Sigmoid colon (tissue), 7 donors: Measurements from ENCODE around the gene TCF23. TPM values are rescaled to one million over a fixed set of nuclear protein-coding genes. Genes with fewer than 3 reads are reported as not detected.

Experiments used
- DNase-seq: peaks from one replicate; pipeline ENCODE4 v3.0.0-alpha.2; 2019
- H3K27ac ChIP-seq, 4 donors: fragments of 200-600 bp; sonication (generic); one replicate each; pipeline ENCODE4 v1.5.1; 2016 to 2019; ENCODE audit warnings: mild to moderate bottlenecking in 1 of 4
- H3K27me3 ChIP-seq, 3 donors: fragments of 200-600 bp; sonication (generic); one replicate each; pipeline ENCODE4 v1.5.1; 2019; ENCODE audit warnings: mild to moderate bottlenecking in 1 of 3
- H3K36me3 ChIP-seq, 4 donors: fragments of 200-600 bp; sonication (generic); one replicate each; pipeline ENCODE4 v1.5.1; 2016 to 2019
- H3K4me1 ChIP-seq, 4 donors: fragments of 200-600 bp; sonication (generic); one replicate each; pipeline ENCODE4 v1.5.1; 2017 to 2019
- H3K4me3 ChIP-seq, 4 donors: fragments of 200-600 bp; sonication (generic); one replicate each; pipeline ENCODE4 v1.5.1; 2017 to 2019; ENCODE audit warnings: mild to moderate bottlenecking in 2 of 4, moderate library complexity in 1 of 4
- H3K9me3 ChIP-seq, 4 donors: fragments of 200-600 bp in 3 of 4; sonication (generic) in 3 of 4; one replicate each; pipeline versions ENCODE4 v1.5.1 to v1.6.1; 2013 to 2019
- CTCF ChIP-seq, 4 experiments: fragments of 450-650 bp in 3 of 4; fragments of 200-600 bp in 1 of 4; IDR thresholded peaks; one replicate each; pipeline ENCODE4 v1.5.1; 2016 to 2019; ENCODE audit warnings: antibody characterized with exemption in 4 of 4, mild to moderate bottlenecking in 3 of 4, moderate library complexity in 2 of 4
- EP300 ChIP-seq, 4 donors: sonication (generic); formaldehyde crosslinking; IDR thresholded peaks; one replicate each; pipeline ENCODE4 v1.6.1; 2017; ENCODE audit warnings: antibody characterized with exemption in 4 of 4
- POLR2A ChIP-seq, 2 donors: fragments of 450-650 bp; IDR thresholded peaks; one replicate each; pipeline ENCODE4 v1.6.1; 2016; ENCODE audit warnings: antibody characterized with exemption in 2 of 2, mild to moderate bottlenecking in 2 of 2, moderate library complexity in 2 of 2
- POLR2AphosphoS5 ChIP-seq, 4 donors: sonication (generic); formaldehyde crosslinking; IDR thresholded peaks; one replicate each; pipeline ENCODE4 v1.6.1; 2017; ENCODE audit warnings: antibody characterized with exemption in 4 of 4
- WGBS, 2 donors: extraction: QIAGEN DNeasy Blood & Tissue Kit; methylation state at CpG; one replicate each; pipeline ENCODE4 v1.1.7; 2013; 5-methylcytosine and 5-hydroxymethylcytosine counted together
- intact Hi-C: fragments of 100-400 bp; cut with DNase I; formaldehyde crosslinking; loops from one replicate; pipeline ENCODE4 v1.15.1; 2023
- polyA plus RNA-seq, 3 donors: library from polyadenylated mRNA; stranded (reverse); fragments of 200-250 nt; gene quantifications; one replicate each; pipeline ENCODE4 v1.2.3, GENCODE V29; 2013
- total RNA-seq, 4 donors: library from RNA; depleted of rRNA; stranded (reverse); fragments of >200 nt; gene quantifications; one replicate each; pipeline ENCODE4 v1.1.0, GENCODE V29; 2016
- donor health status: healthy with polysubstance abuse.
- donor health status: Bipolar disorder and iron deficiency.
- donor health status: healthy.

The TCF23 gene
- total and polyA plus RNA-seq, 7 donors: 0.03 TPM; not detected in 6

- peak overlapping the region; percentile 79 to 100 (median 96) for H3K4me3 ChIP-seq
- 44 to 49% methylated on average over 14 of the region's 14 CpGs for WGBS, 2 donors
- DNase-seq: no peak
- TF ChIP-seq CTCF (IDR thresholded peaks at IDR 0.05) (no peak), EP300 (IDR thresholded peaks at IDR 0.05) (no peak), POLR2AphosphoS5 (IDR thresholded peaks at IDR 0.05) (no peak), POLR2A (IDR thresholded peaks at IDR 0.05) (no peak)
- H3K36me3 ChIP-seq: peaks cover 0 to 31% (median 24%) of the 10 kb centered on the region in 4 donors
- H3K4me1 ChIP-seq: peaks cover 0 to 20% (median 19%) of the 10 kb centered on the region in 4 donors
- no peaks in the 10 kb centered on the region for H3K27me3 ChIP-seq
- peak overlapping the region in 3 of 4 donors; percentile 92 to 94 (median 93) for H3K27ac ChIP-seq
- intact Hi-C loops: loop anchor here (2.0 to 5.0 kb wide), 2 partner anchors 77 to 86 kb away; no protein-coding TSS in a partner anchor
- no peaks in the 10 kb centered on the region for H3K9me3 ChIP-seq
Observed at GRCh38 chr2:27133195-27133875, 15.5 kb upstream of the TCF23 start.

- H3K36me3 ChIP-seq: peaks cover 0 to 31% (median 24%) of the 10 kb centered on the region in 4 donors
- intact Hi-C loops: loop anchor here (2.0 to 5.0 kb wide), 2 partner anchors 77 to 87 kb away; no protein-coding TSS in a partner anchor
- 0 to 1% methylated on average over 86 of the region's 86 CpGs for WGBS, 2 donors
- peak; percentile 98 for DNase-seq
- peak within 1 kb of the TSS; percentile 88 to 94 (median 92) for H3K27ac ChIP-seq
- H3K4me3 ChIP-seq: peak within 1 kb of the TSS; percentile 79 to 100 (median 96)
- no peaks in the 10 kb centered on the region for H3K9me3 ChIP-seq
- no peaks in the 10 kb centered on the region for H3K27me3 ChIP-seq
- peaks cover 0 to 20% (median 19%) of the 10 kb centered on the region in 4 donors for H3K4me1 ChIP-seq
- TF ChIP-seq POLR2A (IDR thresholded peaks at IDR 0.05) (peak; percentile 82 to 85), POLR2AphosphoS5 (IDR thresholded peaks at IDR 0.05) (peak; percentile 94 to 98 (median 96)), CTCF (IDR thresholded peaks at IDR 0.05) (peak in 1 of 4 experiments; percentile 8), EP300 (IDR thresholded peaks at IDR 0.05) (no peak)
Observed at GRCh38 chr2:27133905-27134780, 14.7 kb upstream of the TCF23 start, which contains the start of gene PREB. Gene PREB (minus strand): TSS chr2:27134636. CDS start chr2:27134421, 215 bp downstream.

DNA sequence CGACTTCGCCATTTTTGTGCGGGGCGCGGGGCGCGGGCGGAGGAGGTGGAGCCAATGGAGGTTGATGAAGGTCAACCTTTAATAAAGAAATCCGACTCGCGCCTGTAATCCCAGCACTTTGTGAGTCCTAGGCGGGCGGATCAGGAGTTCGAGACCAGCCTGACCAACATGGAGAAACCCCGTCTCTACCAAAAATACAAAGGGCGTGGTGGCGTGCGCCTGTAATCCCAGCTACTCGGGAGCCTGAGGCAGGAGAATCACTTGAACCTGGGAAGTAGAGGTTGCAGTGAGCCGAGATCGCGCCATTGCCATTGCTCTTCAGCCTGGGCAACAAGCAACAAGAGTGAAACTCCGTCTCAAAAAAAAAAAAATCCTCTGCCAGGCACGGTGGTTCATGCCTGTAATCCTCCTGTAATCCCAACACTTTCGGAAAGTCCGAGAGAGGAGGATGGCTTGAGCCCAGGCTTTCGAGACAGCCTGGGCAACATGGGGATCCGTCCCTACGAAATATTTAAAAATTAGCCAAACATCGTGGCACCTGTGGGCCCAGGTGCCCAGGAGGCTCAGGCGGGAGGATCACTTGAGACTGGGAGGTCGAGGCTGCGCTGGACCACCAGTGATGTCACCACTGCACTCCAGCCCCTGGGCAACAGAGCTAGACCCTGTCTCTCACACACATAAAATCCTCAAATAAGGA, 13.9 kb upstream of the TCF23 start:
- Histone ChIP-seq H3K36me3 (peaks cover 0 to 28% (median 24%) of the 10 kb centered on the region in 4 donors), H3K4me1 (peaks cover 0 to 20% (median 19%) of the 10 kb centered on the region in 4 donors), H3K27ac (peak overlapping the region; percentile 88 to 94 (median 92)), H3K27me3 (no peaks in the 10 kb centered on the region), H3K4me3 (peak overlapping the region; percentile 79 to 100 (median 96)), H3K9me3 (no peaks in the 10 kb centered on the region)
- whole genome bisulfite sequencing, 2 donors: 50 to 53% methylated on average over 33 of the region's 33 CpGs
- intact Hi-C loops: loop anchor here (5.0 kb wide), 1 partner anchor 88 kb away; no protein-coding TSS in a partner anchor
- DNase-seq: no peak
- TF ChIP-seq POLR2A (IDR thresholded peaks at IDR 0.05): no peak
- no peak for TF ChIP-seq EP300 (IDR thresholded peaks at IDR 0.05)
- no peak for TF ChIP-seq POLR2AphosphoS5 (IDR thresholded peaks at IDR 0.05)
- no peak for TF ChIP-seq CTCF (IDR thresholded peaks at IDR 0.05)

GRCh38 chr2:27135478-27135955, 13.3 kb upstream of the TCF23 start:
- 79 to 90% methylated on average over 12 of the region's 12 CpGs for WGBS, 2 donors
- no peak overlapping the region for H3K4me3 ChIP-seq
- peaks cover 0 to 22% (median 20%) of the 10 kb centered on the region in 4 donors for H3K36me3 ChIP-seq
- DNase-seq: no peak
- peaks cover 0 to 20% (median 19%) of the 10 kb centered on the region in 4 donors for H3K4me1 ChIP-seq
- no peaks in the 10 kb centered on the region for H3K27me3 ChIP-seq
- no peaks in the 10 kb centered on the region for H3K9me3 ChIP-seq
- intact Hi-C loops: no loop called here
- H3K27ac ChIP-seq: peak overlapping the region in 2 of 4 donors; percentile 92 to 93
- no peak for TF ChIP-seq POLR2A (IDR thresholded peaks at IDR 0.05)
- TF ChIP-seq EP300 (IDR thresholded peaks at IDR 0.05): no peak
- no peak for TF ChIP-seq POLR2AphosphoS5 (IDR thresholded peaks at IDR 0.05)
- no peak for TF ChIP-seq CTCF (IDR thresholded peaks at IDR 0.05)
